K562 (cell line): ENCODE measurements around the gene ZBTB7A. TPM values are rescaled to one million over a fixed set of nuclear protein-coding genes. Genes with fewer than 3 reads are reported as not detected.
"Not testable (repeated sequence)": the region's sequence is repeated elsewhere in the genome, so short reads cannot be mapped to it uniquely, and the experiment has no call there.

Source experiments
- ATAC-seq: fragments of 200-7000 bp; cut with Tn5 transposase; 3 replicates; pipeline ENCODE4 v1.9.1; 2020; ENCODE audit warnings: moderate library complexity
- BruUV-seq: library from RNA; stranded (reverse); fragments of 400-500 nt; replicated peaks from 2 replicates; lab custom pipeline; 2021; lab: Mats Ljungman, UMichigan
- CTCF ChIA-PET: fragments of 300-600 bp; formaldehyde crosslinking; extraction: SDS; loops from one replicate; lab custom pipeline; 2021; ENCODE audit warnings: low intra/inter-chr PET ratio; lab: Yijun Ruan, JAX
- POLR2A ChIA-PET: fragments of 300-600, 350-650 bp; sonication (Branson Sonifier 250); formaldehyde crosslinking; extraction: SDS; loops from one replicate; lab custom pipeline; 2021; ENCODE audit warnings: antibody characterized with exemption, inconsistent platforms; lab: Yijun Ruan, JAX
- DNase-seq, 4 experiments: peaks; one replicate each; pipeline versions ENCODE4 v3.0.0 to v3.0.0-alpha.2; 2011 to 2018; ENCODE audit warnings: low spot score in 3 of 4, mixed read lengths in 3 of 4; ENCODE audit errors: extremely low read depth in 1 of 4
- FAIRE-seq: peaks from 2 replicates; lab custom pipeline; 2011; peaks lifted over from hg19 to GRCh38; lab: Jason Lieb, UNC
- H2AFZ ChIP-seq: 2 replicates; pipeline ENCODE4 v1.6.0; 2011; ENCODE audit warnings: low read depth, low read length, control low read depth, inconsistent platforms
- H3K27ac ChIP-seq: fragments of 200-600 bp; 3 replicates; pipeline ENCODE4 v1.8.0; 2011; ENCODE audit warnings: low read depth, mild to moderate bottlenecking, control low read depth, inconsistent platforms, low read length, moderate library complexity, mixed read lengths; ENCODE audit errors: extremely low read depth
- H3K27me3 ChIP-seq, 2 experiments: fragments of 300-600 bp in 1 of 2; 2 replicates in 1 of 2; 3 replicates in 1 of 2; pipeline versions ENCODE4 v1.6.0 to v1.8.0; 2011; ENCODE audit warnings: inconsistent platforms in 2 of 2, low read length in 2 of 2, mild to moderate bottlenecking in 1 of 2, mixed read lengths in 1 of 2, moderate library complexity in 1 of 2; ENCODE audit not compliant: control insufficient read depth in 2 of 2, insufficient read depth in 2 of 2
- H3K36me3 ChIP-seq: fragments of 300-600 bp; 3 replicates; pipeline ENCODE4 v1.8.0; 2011; ENCODE audit warnings: mild to moderate bottlenecking, low read length, inconsistent platforms; ENCODE audit not compliant: control insufficient read depth, insufficient read depth
- H3K4me1 ChIP-seq, 2 experiments: fragments of 200-600 bp in 1 of 2; replicated peaks in 1 of 2; 2 replicates in 1 of 2; 3 replicates in 1 of 2; pipeline versions ENCODE4 v1.5.1 to v1.8.0; 2011; ENCODE audit warnings: inconsistent platforms in 2 of 2, low read length in 2 of 2, mild to moderate bottlenecking in 1 of 2, mixed read lengths in 1 of 2, moderate library complexity in 1 of 2; ENCODE audit not compliant: control insufficient read depth in 2 of 2, insufficient read depth in 2 of 2
- H3K4me2 ChIP-seq: 2 replicates; pipeline ENCODE4 v1.6.1; 2011; ENCODE audit warnings: low read length, control low read depth, inconsistent platforms, mixed read lengths; ENCODE audit not compliant: insufficient read depth
- H3K4me3 ChIP-seq: fragments of 200-600 bp; sonication (generic), shearing (Covaris generic); 2 replicates; pipeline ENCODE4 v1.5.1; 2016; ENCODE audit warnings: control low read depth, inconsistent platforms
- H3K79me2 ChIP-seq: fragments of 200-600 bp; 3 replicates; pipeline ENCODE4 v1.8.0; 2011; ENCODE audit warnings: low read length, inconsistent platforms; ENCODE audit not compliant: control insufficient read depth, insufficient read depth
- H3K9ac ChIP-seq, 2 experiments: 2 replicates each; pipeline versions ENCODE4 v1.6.0 to v1.6.1; 2011; ENCODE audit warnings: low read depth in 2 of 2, low read length in 2 of 2, control low read depth in 1 of 2, inconsistent platforms in 1 of 2, mild to moderate bottlenecking in 1 of 2, mixed read lengths in 1 of 2; ENCODE audit not compliant: insufficient read depth in 1 of 2
- H3K9me1 ChIP-seq: one replicate; pipeline ENCODE4 v1.6.0; 2011; ENCODE audit warnings: inconsistent platforms, mild to moderate bottlenecking, low read length, moderate library complexity; ENCODE audit not compliant: control insufficient read depth, insufficient read depth
- H3K9me3 ChIP-seq: replicated peaks from 2 replicates; pipeline ENCODE4 v1.5.1; 2011; ENCODE audit warnings: low read depth, low read length, inconsistent platforms; ENCODE audit not compliant: control insufficient read depth, insufficient read depth
- H4K20me1 ChIP-seq: replicated peaks from 2 replicates; pipeline ENCODE4 v1.6.1; 2011; ENCODE audit warnings: low read length, inconsistent platforms, mixed read lengths; ENCODE audit not compliant: control insufficient read depth, insufficient read depth
- FOSL1 ChIP-seq: fragments of 200-800 bp; sonication (Bioruptor generic); conservative IDR thresholded peaks from 2 replicates; pipeline ENCODE4 v1.6.1; 2016; ENCODE audit warnings: missing genetic modification characterization, missing compliant biosample characterization
- MAFK ChIP-seq: IDR thresholded peaks from 2 replicates; pipeline ENCODE4 v1.6.1; 2011; ENCODE audit warnings: low read length, improper control_type of control experiment
- SMARCE1 ChIP-seq: fragments of 450-650 bp; IDR thresholded peaks from 2 replicates; pipeline ENCODE4 v1.7.1; 2016; ENCODE audit warnings: mild to moderate bottlenecking
- TAF9B ChIP-seq: fragments of 450-650 bp; IDR thresholded peaks from 2 replicates; pipeline ENCODE4 v1.6.1; 2018; ENCODE audit warnings: mild to moderate bottlenecking; ENCODE audit not compliant: partially characterized antibody
- TCF3 ChIP-seq: sonication (generic); formaldehyde crosslinking; IDR thresholded peaks from 2 replicates; pipeline ENCODE4 v1.4.0; 2020; ENCODE audit warnings: mild to moderate bottlenecking, missing genetic modification reagents
- ZNF121 ChIP-seq: sonication (generic); formaldehyde crosslinking; conservative IDR thresholded peaks from 2 replicates; pipeline ENCODE4 v1.8.0; 2022; ENCODE audit warnings: missing genetic modification reagents
- ZNF384 ChIP-seq: IDR thresholded peaks from 2 replicates; pipeline ENCODE4 v1.6.1; 2012; ENCODE audit warnings: low read depth, low read length, improper control_type of control experiment
- WGBS: fragments of 100-300 bp; shearing (Covaris generic); methylation state at CpG from one replicate; pipeline ENCODE4 v1.1.6; 2016; ENCODE audit warnings: low coverage, mixed read lengths; ENCODE audit not compliant: insufficient coverage; ENCODE audit errors: missing lambda C conversion rate; 5-methylcytosine and 5-hydroxymethylcytosine counted together
- in situ Hi-C: fragments of 300-500 bp; cut with MboI; formaldehyde crosslinking; loops from 4 replicates; pipeline ENCODE4 v1.15.0; 2018; ENCODE audit warnings: inconsistent platforms, mixed read lengths
- intact Hi-C: fragments of 100-400 bp; cut with micrococcal nuclease; formaldehyde crosslinking; loops from 2 replicates; pipeline ENCODE4 v1.14.2; 2022
- polyA plus RNA-seq, 8 experiments: library from polyadenylated mRNA; depleted of rRNA in 4 of 8; stranded (reverse) in 5 of 8; unstranded in 3 of 8; fragments of >200 nt; fragmentation: Nextera tagmentation in 2 of 8; fragmentation: Illumina TruSeq in 1 of 8; extraction: Ambion mirVana in 2 of 8; extraction: Trizol in 1 of 8; gene quantifications; 2 replicates each; pipeline versions ENCODE4 v1.2.1 to v1.2.3, GENCODE V29; 2011 to 2014; ENCODE audit warnings: inconsistent platforms in 1 of 8, missing spikeins in 1 of 8
- total RNA-seq, 7 experiments: library from RNA; depleted of rRNA in 6 of 7; stranded (reverse); fragments of >200 nt in 6 of 7; fragmentation: Illumina TruSeq in 2 of 7; extraction: Trizol in 2 of 7; gene quantifications; 2 replicates each; pipeline versions ENCODE4 v1.2.1 to v1.2.3, GENCODE V29; 2011 to 2021; ENCODE audit warnings: low replicate concordance in 1 of 7
- TF ChIP-seq, protein P1 (sequence below), 2 experiments: fragments of 450-650 bp in 1 of 2; sonication (generic) in 1 of 2; formaldehyde crosslinking in 1 of 2; IDR thresholded peaks in 1 of 2; conservative IDR thresholded peaks in 1 of 2; 2 replicates each; pipeline versions ENCODE4 v1.6.1 to v1.8.1; 2016 to 2023; ENCODE audit warnings: mild to moderate bottlenecking in 2 of 2, moderate library complexity in 2 of 2, inconsistent platforms in 1 of 2, missing genetic modification reagents in 1 of 2

Gene ZBTB7A
- total and polyA plus RNA-seq, 9 of the 15 experiments (the other 6 are each of a cell fraction or from before 2014, with no cell fraction given): 0.11 to 34.0 (median 4.6) TPM

DNA sequence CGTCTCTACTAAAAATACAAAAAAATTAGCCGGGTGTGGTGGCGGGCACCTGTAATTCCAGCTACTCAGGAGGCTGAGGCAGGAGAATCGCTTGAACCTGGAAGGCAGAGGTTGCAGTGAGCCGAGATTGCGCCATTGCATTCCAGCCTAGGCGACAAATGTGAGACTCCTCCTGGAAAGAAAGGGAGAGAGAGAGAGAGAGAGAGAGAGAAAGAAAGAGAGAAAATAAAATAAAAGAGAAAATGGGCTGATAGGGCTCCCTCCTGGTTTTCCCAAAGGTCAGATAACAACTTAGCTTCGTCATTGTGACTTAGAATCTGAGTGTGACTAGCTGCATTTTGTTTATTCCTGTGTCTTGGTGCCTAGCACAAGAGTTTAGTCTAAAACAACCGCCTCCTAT is 61.3 kb downstream of the ZBTB7A start (continued):
- TF ChIP-seq, protein P1, sequence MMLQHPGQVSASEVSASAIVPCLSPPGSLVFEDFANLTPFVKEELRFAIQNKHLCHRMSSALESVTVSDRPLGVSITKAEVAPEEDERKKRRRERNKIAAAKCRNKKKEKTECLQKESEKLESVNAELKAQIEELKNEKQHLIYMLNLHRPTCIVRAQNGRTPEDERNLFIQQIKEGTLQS (IDR thresholded peaks at IDR 0.05): peak; percentile 22; the same call in 1 of the 2 replicates
- TF ChIP-seq, protein P1 (CRISPR knock-in tag; conservative IDR thresholded peaks at IDR 0.05): not testable (repeated sequence)
- TF ChIP-seq FOSL1 (peak; percentile 27; the same call in 1 of the 2 replicates), MAFK (peak; percentile 62; the same call in 1 of the 2 replicates), TAF9B (peak; percentile 59), SMARCE1 (peak; percentile 79), TCF3 (peak; percentile 23)
- TF ChIP-seq, all 486 proteins: peak for 48; not testable (repeated sequence) for 438

DNA sequence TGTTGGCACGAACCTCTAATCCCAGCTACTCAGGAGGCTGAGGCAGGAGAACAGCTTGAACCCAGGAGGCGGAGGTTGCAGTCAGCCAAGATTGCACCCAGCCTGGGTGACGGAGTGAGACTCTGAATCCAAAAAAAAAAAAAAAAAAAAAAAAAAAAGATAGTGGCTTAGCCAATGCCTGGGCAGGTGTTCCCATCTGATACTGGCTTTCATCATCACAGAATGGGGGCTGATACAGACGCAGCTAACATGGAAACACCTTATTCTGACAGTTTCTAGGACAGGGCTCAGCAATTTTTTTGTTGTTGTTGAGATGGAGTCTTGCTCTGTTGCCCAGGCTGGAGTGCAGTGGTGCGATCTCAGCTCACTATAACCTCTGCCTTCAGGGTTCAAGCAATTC is 65.9 kb downstream of the ZBTB7A start:
- H3K4me1 ChIP-seq: peaks cover 6 to 21% of the 10 kb centered on the region in 2 experiments; a peak in 4 of 5 replicates
- DNase-seq, H3K9me3 ChIP-seq, H3K9ac ChIP-seq, H2AFZ ChIP-seq, H3K27ac ChIP-seq, H4K20me1 ChIP-seq, BruUV-seq, H3K79me2 ChIP-seq, intact Hi-C loops, in situ Hi-C loops, CTCF ChIA-PET, FAIRE-seq, H3K9me1 ChIP-seq, H3K4me3 ChIP-seq, H3K4me2 ChIP-seq, H3K27me3 ChIP-seq, H3K36me3 ChIP-seq: not testable (repeated sequence)
- peak; percentile 57 for ATAC-seq
- POLR2A ChIA-PET: interaction anchor here (0.6 to 1.8 kb wide), 2 partner anchors 10 to 15 kb away, joined by 3 to 9 read pairs; partner anchors contain the start of gene EEF2
- TF ChIP-seq, protein P1 (IDR thresholded peaks at IDR 0.05): 0 out of 2 replicates have a peak, but pooled peaks have one; percentile 24
- TF ChIP-seq, protein P1 (CRISPR knock-in tag; conservative IDR thresholded peaks at IDR 0.05): not testable (repeated sequence)
- TF ChIP-seq ZNF121 (CRISPR knock-in tag) (peak; percentile 40; the same call in 1 of the 2 replicates), ZNF384 (peak; percentile 82)
- 67% methylated on average over 4 of the region's 5 CpGs for WGBS
